ENCODE results near the gene RAI1. TPM values are rescaled to one million over a fixed set of nuclear protein-coding genes. Genes with fewer than 3 reads are reported as not detected.

RAI1 gene
- total and polyA plus RNA-seq, 10 of the 15 experiments (the other 5 are each of a cell fraction or from before 2014, with no cell fraction given): 0.66 to 37.7 (median 6.0) TPM

- H3K27ac ChIP-seq (ENCODE audit: control insufficient read depth, insufficient read depth): no peak overlapping the region
- BruUV-seq (replicated peaks): no TSS peak
- H3K4me3 ChIP-seq: no peak overlapping the region
- FAIRE-seq (no peak), DNase-seq (ENCODE audit: low read depth, low spot score) (no peak), ATAC-seq (no peak)
- H3K27me3 ChIP-seq (replicated peaks in 1 of 2; ENCODE audit: control insufficient read depth in 2 of 2, insufficient read depth in 2 of 2, low read length in 1 of 2): no peaks in the 10 kb centered on the region
- peaks cover 30% of the 10 kb centered on the region for H3K79me2 ChIP-seq (ENCODE audit: control insufficient read depth, insufficient read depth, low read length)
- H3K4me1 ChIP-seq (ENCODE audit: control insufficient read depth, insufficient read depth, low read length): peaks cover 1% of the 10 kb centered on the region; the same call in 1 of the 2 replicates
- TF ChIP-seq BMI1 (IDR thresholded peaks at IDR 0.05; ENCODE audit: borderline replicate concordance): no peak
- TF ChIP-seq RAD21 (IDR thresholded peaks at IDR 0.05; ENCODE audit: insufficient read depth, low read depth, low read length): no peak
- TF ChIP-seq NFIC (IDR thresholded peaks at IDR 0.05; ENCODE audit: low read depth, low read length): no peak
- TF ChIP-seq CHD4 (IDR thresholded peaks at IDR 0.05): no peak
- no peak for TF ChIP-seq ZBTB11 (CRISPR knock-in tag; IDR thresholded peaks at IDR 0.05)
- TF ChIP-seq ZBTB33 (IDR thresholded peaks at IDR 0.05): no peak
- TF ChIP-seq IRF5 (IDR thresholded peaks at IDR 0.05; ENCODE audit: borderline replicate concordance): no peak
- no peak for TF ChIP-seq NRF1 (conservative IDR thresholded peaks at IDR 0.05; ENCODE audit: low read depth, low read length)
- intact Hi-C loops (cut with micrococcal nuclease; ENCODE audit: unreplicated experiment): no loop called here
- SMC1A ChIA-PET (ENCODE audit: uncharacterized antibody, unreplicated experiment): no interaction called here
- 95% methylated on average over 14 of the region's 14 CpGs for WGBS (ENCODE audit: insufficient coverage, insufficient replicate concordance, low lambda C conversion rate, missing lambda C conversion rate)
- H3K9me3 ChIP-seq (replicated peaks; ENCODE audit: control insufficient read depth, insufficient read depth, low read length): no peaks in the 10 kb centered on the region
- no peak overlapping the region for H2AFZ ChIP-seq (ENCODE audit: control insufficient read depth, low read depth, low read length)
- CTCF ChIA-PET: no interaction called here
- H4K20me1 ChIP-seq (ENCODE audit: control insufficient read depth, insufficient read depth): 0 out of 2 replicates have a peak, but pooled peaks cover 3% of the 10 kb centered on the region
- no peak overlapping the region for H3K9ac ChIP-seq (ENCODE audit: control insufficient read depth, insufficient read depth, low read length)
- in situ Hi-C loops (cut with MboI): no loop called here
- no peak overlapping the region for H3K4me2 ChIP-seq (ENCODE audit: control insufficient read depth, insufficient read depth)
- RAD21 ChIA-PET (ENCODE audit: unreplicated experiment): no interaction called here
- peaks cover 5 to 7% of the 10 kb centered on the region in 2 experiments; a peak in 3 of 4 replicates for H3K36me3 ChIP-seq (ENCODE audit: control insufficient read depth in 2 of 2, insufficient read depth in 2 of 2, low read length in 1 of 2)
- POLR2A ChIA-PET: no interaction called here
Measured at GRCh38 chr17:17703140-17703919, 22.1 kb downstream of the RAI1 start.
